ENCODE results near the gene MRPL30. TPM values are rescaled to one million over a fixed set of nuclear protein-coding genes. Genes with fewer than 3 reads are reported as not detected.
"Not testable (repeated sequence)": the region's sequence is repeated elsewhere in the genome, so short reads cannot be mapped to it uniquely, and the experiment has no call there.

The MRPL30 gene
- total RNA-seq, 1 experiment from 2014 or later: 38.8 TPM

- no peak for DNase-seq
- Mint-ChIP-seq H3K27me3 (ENCODE audit: unreplicated experiment) (no peaks in the 10 kb centered on the region), H3K9me3 (ENCODE audit: low read depth, unreplicated experiment) (no peaks in the 10 kb centered on the region), H3K27ac (ENCODE audit: unreplicated experiment) (no peak overlapping the region), H3K36me3 (ENCODE audit: insufficient read depth, unreplicated experiment) (no peaks in the 10 kb centered on the region), H3K4me3 (ENCODE audit: low read depth, unreplicated experiment) (no peak overlapping the region), H3K4me1 (ENCODE audit: low read depth, unreplicated experiment) (no peaks in the 10 kb centered on the region)
- CTCF ChIA-PET: no interaction called here
- TF ChIP-seq CTCF (IDR thresholded peaks at IDR 0.05; ENCODE audit: unreplicated experiment): no peak
- BruUV-seq (replicated peaks): no TSS peak
- intact Hi-C loops (cut with micrococcal nuclease; ENCODE audit: unreplicated experiment): no loop called here
These were observed 37.0 kb downstream of the MRPL30 start for GRCh38 chr2:99217929-99218501.

- H3K27me3 Mint-ChIP-seq (ENCODE audit: unreplicated experiment); H3K27ac Mint-ChIP-seq (ENCODE audit: unreplicated experiment); intact Hi-C loops (cut with micrococcal nuclease; ENCODE audit: unreplicated experiment); H3K4me1 Mint-ChIP-seq (ENCODE audit: low read depth, unreplicated experiment); H3K9me3 Mint-ChIP-seq (ENCODE audit: low read depth, unreplicated experiment); DNase-seq; H3K4me3 Mint-ChIP-seq (ENCODE audit: low read depth, unreplicated experiment); BruUV-seq (replicated peaks); CTCF ChIA-PET; H3K36me3 Mint-ChIP-seq (ENCODE audit: insufficient read depth, unreplicated experiment): not testable (repeated sequence)
These were observed 52.2 kb downstream of the MRPL30 start for GRCh38 chr2:99233177-99233576.

GRCh38 chr2:99238599-99238998 is 57.6 kb downstream of the MRPL30 start:
- no peaks in the 10 kb centered on the region for H3K4me1 Mint-ChIP-seq (ENCODE audit: low read depth, unreplicated experiment)
- BruUV-seq (replicated peaks): no TSS peak
- no peaks in the 10 kb centered on the region for H3K27me3 Mint-ChIP-seq (ENCODE audit: unreplicated experiment)
- no peaks in the 10 kb centered on the region for H3K36me3 Mint-ChIP-seq (ENCODE audit: insufficient read depth, unreplicated experiment)
- H3K27ac Mint-ChIP-seq (ENCODE audit: unreplicated experiment): no peak overlapping the region
- CTCF ChIA-PET: no interaction called here
- H3K9me3 Mint-ChIP-seq (ENCODE audit: low read depth, unreplicated experiment): no peaks in the 10 kb centered on the region
- TF ChIP-seq CTCF (IDR thresholded peaks at IDR 0.05; ENCODE audit: unreplicated experiment): no peak
- intact Hi-C loops (cut with micrococcal nuclease; ENCODE audit: unreplicated experiment): no loop called here
- H3K4me3 Mint-ChIP-seq (ENCODE audit: low read depth, unreplicated experiment): no peak overlapping the region
- DNase-seq: no peak

- TF ChIP-seq CTCF (IDR thresholded peaks at IDR 0.05; ENCODE audit: unreplicated experiment): no peak
- Mint-ChIP-seq H3K4me1 (ENCODE audit: low read depth, unreplicated experiment) (no peaks in the 10 kb centered on the region), H3K27ac (ENCODE audit: unreplicated experiment) (no peak overlapping the region), H3K4me3 (ENCODE audit: low read depth, unreplicated experiment) (no peak overlapping the region), H3K9me3 (ENCODE audit: low read depth, unreplicated experiment) (no peaks in the 10 kb centered on the region), H3K27me3 (ENCODE audit: unreplicated experiment) (no peaks in the 10 kb centered on the region), H3K36me3 (ENCODE audit: insufficient read depth, unreplicated experiment) (no peaks in the 10 kb centered on the region)
- intact Hi-C loops (cut with micrococcal nuclease; ENCODE audit: unreplicated experiment): no loop called here
- CTCF ChIA-PET: no interaction called here
- no peak for DNase-seq
- BruUV-seq (replicated peaks): no TSS peak
These were observed 59.4 kb downstream of the MRPL30 start for GRCh38 chr2:99240431-99240830.

- no peak overlapping the region for H3K27ac Mint-ChIP-seq (ENCODE audit: unreplicated experiment)
- no peak for DNase-seq
- no TSS peak for BruUV-seq (replicated peaks)
These were observed 61.2 kb downstream of the MRPL30 start for GRCh38 chr2:99242151-99242550.

More at GRCh38 chr2:99242151-99242550, 61.2 kb downstream of the MRPL30 start:
- intact Hi-C loops (cut with micrococcal nuclease; ENCODE audit: unreplicated experiment): no loop called here
- H3K27me3 Mint-ChIP-seq (ENCODE audit: unreplicated experiment): no peaks in the 10 kb centered on the region
- no peaks in the 10 kb centered on the region for H3K36me3 Mint-ChIP-seq (ENCODE audit: insufficient read depth, unreplicated experiment)
- no peak overlapping the region for H3K4me3 Mint-ChIP-seq (ENCODE audit: low read depth, unreplicated experiment)
- no peak for TF ChIP-seq CTCF (IDR thresholded peaks at IDR 0.05; ENCODE audit: unreplicated experiment)
- H3K4me1 Mint-ChIP-seq (ENCODE audit: low read depth, unreplicated experiment): no peaks in the 10 kb centered on the region
- no peaks in the 10 kb centered on the region for H3K9me3 Mint-ChIP-seq (ENCODE audit: low read depth, unreplicated experiment)
- CTCF ChIA-PET: no interaction called here

Other genes starting within 250 kb of the MRPL30 start
- gene CRACDL, start 245.0 kb upstream of the MRPL30 start, total RNA-seq (2022): 16.2 and 24.3 TPM in 2 replicates
- 6.9 and 7.7 TPM in 2 replicates for gene C2orf15, start 39.5 kb upstream of the MRPL30 start, total RNA-seq (2022)
- gene TSGA10, start 26.2 kb upstream of the MRPL30 start, total RNA-seq (2022): 14.2 and 16.1 TPM in 2 replicates
- gene LIPT1, start 26.2 kb upstream of the MRPL30 start, total RNA-seq (2022): 10.4 and 14.1 TPM in 2 replicates
- 28.6 and 29.9 TPM in 2 replicates for gene MITD1, start 126 bp upstream of the MRPL30 start, total RNA-seq (2022)
- gene LYG2, start 74.5 kb downstream of the MRPL30 start, total RNA-seq (2022): not detected in 2 replicates
- 2.3 and 3.5 TPM in 2 replicates for gene LYG1, start 120.0 kb downstream of the MRPL30 start, total RNA-seq (2022)
- gene TXNDC9, start 155.1 kb downstream of the MRPL30 start, total RNA-seq (2022): 39.8 and 40.5 TPM in 2 replicates
- 60.1 and 63.1 TPM in 2 replicates for gene EIF5B, start 156.2 kb downstream of the MRPL30 start, total RNA-seq (2022)

Data from Calu3 (cell line).